WTC11 (cell line): Measurements from ENCODE around the gene IFI16. TPM values are rescaled to one million over a fixed set of nuclear protein-coding genes. Genes with fewer than 3 reads are reported as not detected.

Experiments used
- ATAC-seq: fragments of 200-7000 bp; cut with Tn5 transposase; 2 replicates; pipeline ENCODE4 v1.10.0; 2021; ENCODE audit warnings: mild to moderate bottlenecking, moderate library complexity
- CTCF ChIA-PET: fragments of 300-600 bp; sonication (Branson Sonifier 250); formaldehyde crosslinking; loops from one replicate; lab custom pipeline; 2021; ENCODE audit warnings: antibody characterized with exemption; lab: Charles Lee
- POLR2A ChIA-PET: fragments of 350-600 bp; sonication (Branson Sonifier 250); formaldehyde crosslinking; loops from one replicate; lab custom pipeline; 2021; ENCODE audit warnings: antibody characterized with exemption; lab: Charles Lee
- DNase-seq: peaks from one replicate; pipeline ENCODE4 v3.0.0; 2021; ENCODE audit warnings: low spot score
- H3K27ac Mint-ChIP-seq: 2 replicates; pipeline ENCODE4 v1.8.0; 2021; ENCODE audit warnings: mixed read lengths
- H3K27me3 Mint-ChIP-seq: 2 replicates; pipeline ENCODE4 v1.8.0; 2021; ENCODE audit warnings: low read depth, mild to moderate bottlenecking, moderate library complexity, mixed read lengths
- H3K36me3 Mint-ChIP-seq: 2 replicates; pipeline ENCODE4 v1.8.0; 2021; ENCODE audit warnings: mixed read lengths
- H3K4me1 Mint-ChIP-seq: 2 replicates; pipeline ENCODE4 v1.8.0; 2022; ENCODE audit warnings: mixed read lengths
- H3K4me3 Mint-ChIP-seq: 2 replicates; pipeline ENCODE4 v1.8.0; 2021; ENCODE audit warnings: mild to moderate bottlenecking, moderate library complexity, mixed read lengths
- H3K9me3 Mint-ChIP-seq: 2 replicates; pipeline ENCODE4 v1.8.0; 2021; ENCODE audit warnings: mixed read lengths
- CDX4 ChIP-seq: fragments of 250-450 bp; sonication (Bioruptor Pico); IDR thresholded peaks from 2 replicates; pipeline ENCODE4 v1.9.0; 2021; ENCODE audit warnings: moderate library complexity, mild to moderate bottlenecking, inconsistent platforms, borderline replicate concordance
- CTCF ChIP-seq: fragments of 200-600 bp; IDR thresholded peaks from 2 replicates; pipeline ENCODE4 v1.8.0; 2022; ENCODE audit warnings: antibody characterized with exemption
- JAZF1 ChIP-seq: fragments of 250-450 bp; sonication (Bioruptor Pico); IDR thresholded peaks from 2 replicates; pipeline ENCODE4 v1.9.0; 2021; ENCODE audit warnings: moderate library complexity, mild to moderate bottlenecking, inconsistent platforms
- NFYB ChIP-seq: sonication (generic); formaldehyde crosslinking; conservative IDR thresholded peaks from 2 replicates; pipeline ENCODE4 v1.8.0; 2022; ENCODE audit warnings: low read depth, missing genetic modification reagents
- NR1H2 ChIP-seq: sonication (generic); formaldehyde crosslinking; IDR thresholded peaks from 2 replicates; pipeline ENCODE4 v1.9.0; 2021; ENCODE audit warnings: mild to moderate bottlenecking, moderate library complexity, missing genetic modification reagents
- SMAD4 ChIP-seq: sonication (generic); formaldehyde crosslinking; IDR thresholded peaks from 2 replicates; pipeline ENCODE4 v1.8.0; 2022; ENCODE audit warnings: mild to moderate bottlenecking, missing genetic modification reagents
- ZMAT4 ChIP-seq: fragments of 250-450 bp; sonication (Bioruptor Pico); IDR thresholded peaks from 2 replicates; pipeline ENCODE4 v1.9.0; 2021; ENCODE audit warnings: mild to moderate bottlenecking
- total RNA-seq: library from RNA; stranded (reverse); gene quantifications from 3 replicates; pipeline ENCODE4 v1.2.3, GENCODE V29; 2021
- TF ChIP-seq, protein P1 (sequence below): sonication (generic); formaldehyde crosslinking; IDR thresholded peaks from 2 replicates; pipeline ENCODE4 v1.8.0; 2023; ENCODE audit warnings: missing genetic modification reagents
- TF ChIP-seq, protein P2 (sequence below): sonication (generic); formaldehyde crosslinking; IDR thresholded peaks from 2 replicates; pipeline ENCODE4 v1.8.1; 2023; ENCODE audit warnings: mild to moderate bottlenecking, missing genetic modification reagents, borderline replicate concordance
- TF ChIP-seq, protein P3 (sequence below): sonication (generic); formaldehyde crosslinking; IDR thresholded peaks from 2 replicates; pipeline ENCODE4 v1.8.0; 2023; ENCODE audit warnings: missing genetic modification reagents, mild to moderate bottlenecking, borderline replicate concordance

Gene IFI16
- total RNA-seq, 1 experiment from 2014 or later, result 3.2 TPM

- H3K36me3 Mint-ChIP-seq, result no peaks in the 10 kb centered on the region
- ChIA-PET CTCF (interaction anchor here (0.6 to 1.4 kb wide), 8 partner anchors 8 to 491 kb away, joined by 3 to 10 read pairs (median 5); no protein-coding TSS in a partner anchor), POLR2A (no interaction called here)
- no peak overlapping the region for H3K27ac Mint-ChIP-seq
- no peak for TF ChIP-seq NFYB
- no peak for TF ChIP-seq JAZF1 (CRISPR knock-in tag)
- TF ChIP-seq, protein P1, sequence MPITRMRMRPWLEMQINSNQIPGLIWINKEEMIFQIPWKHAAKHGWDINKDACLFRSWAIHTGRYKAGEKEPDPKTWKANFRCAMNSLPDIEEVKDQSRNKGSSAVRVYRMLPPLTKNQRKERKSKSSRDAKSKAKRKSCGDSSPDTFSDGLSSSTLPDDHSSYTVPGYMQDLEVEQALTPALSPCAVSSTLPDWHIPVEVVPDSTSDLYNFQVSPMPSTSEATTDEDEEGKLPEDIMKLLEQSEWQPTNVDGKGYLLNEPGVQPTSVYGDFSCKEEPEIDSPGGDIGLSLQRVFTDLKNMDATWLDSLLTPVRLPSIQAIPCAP, result no peak
- TF ChIP-seq, protein P2, sequence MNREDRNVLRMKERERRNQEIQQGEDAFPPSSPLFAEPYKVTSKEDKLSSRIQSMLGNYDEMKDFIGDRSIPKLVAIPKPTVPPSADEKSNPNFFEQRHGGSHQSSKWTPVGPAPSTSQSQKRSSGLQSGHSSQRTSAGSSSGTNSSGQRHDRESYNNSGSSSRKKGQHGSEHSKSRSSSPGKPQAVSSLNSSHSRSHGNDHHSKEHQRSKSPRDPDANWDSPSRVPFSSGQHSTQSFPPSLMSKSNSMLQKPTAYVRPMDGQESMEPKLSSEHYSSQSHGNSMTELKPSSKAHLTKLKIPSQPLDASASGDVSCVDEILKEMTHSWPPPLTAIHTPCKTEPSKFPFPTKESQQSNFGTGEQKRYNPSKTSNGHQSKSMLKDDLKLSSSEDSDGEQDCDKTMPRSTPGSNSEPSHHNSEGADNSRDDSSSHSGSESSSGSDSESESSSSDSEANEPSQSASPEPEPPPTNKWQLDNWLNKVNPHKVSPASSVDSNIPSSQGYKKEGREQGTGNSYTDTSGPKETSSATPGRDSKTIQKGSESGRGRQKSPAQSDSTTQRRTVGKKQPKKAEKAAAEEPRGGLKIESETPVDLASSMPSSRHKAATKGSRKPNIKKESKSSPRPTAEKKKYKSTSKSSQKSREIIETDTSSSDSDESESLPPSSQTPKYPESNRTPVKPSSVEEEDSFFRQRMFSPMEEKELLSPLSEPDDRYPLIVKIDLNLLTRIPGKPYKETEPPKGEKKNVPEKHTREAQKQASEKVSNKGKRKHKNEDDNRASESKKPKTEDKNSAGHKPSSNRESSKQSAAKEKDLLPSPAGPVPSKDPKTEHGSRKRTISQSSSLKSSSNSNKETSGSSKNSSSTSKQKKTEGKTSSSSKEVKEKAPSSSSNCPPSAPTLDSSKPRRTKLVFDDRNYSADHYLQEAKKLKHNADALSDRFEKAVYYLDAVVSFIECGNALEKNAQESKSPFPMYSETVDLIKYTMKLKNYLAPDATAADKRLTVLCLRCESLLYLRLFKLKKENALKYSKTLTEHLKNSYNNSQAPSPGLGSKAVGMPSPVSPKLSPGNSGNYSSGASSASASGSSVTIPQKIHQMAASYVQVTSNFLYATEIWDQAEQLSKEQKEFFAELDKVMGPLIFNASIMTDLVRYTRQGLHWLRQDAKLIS, result no peak
- no peak for TF ChIP-seq NR1H2 (CRISPR knock-in tag)
- H3K4me1 Mint-ChIP-seq, result peaks cover 26% of the 10 kb centered on the region
- ATAC-seq (no peak), DNase-seq (no peak)
- H3K9me3 Mint-ChIP-seq, result peaks cover 21% of the 10 kb centered on the region
- H3K4me3 Mint-ChIP-seq, result peak overlapping the region; percentile 74; the same call in 1 of the 2 replicates
- H3K27me3 Mint-ChIP-seq, result no peaks in the 10 kb centered on the region; the same call in 1 of the 2 replicates
These were observed 11.5 kb upstream of the IFI16 start for GRCh38 chr1:158998037-158998780.

DNA sequence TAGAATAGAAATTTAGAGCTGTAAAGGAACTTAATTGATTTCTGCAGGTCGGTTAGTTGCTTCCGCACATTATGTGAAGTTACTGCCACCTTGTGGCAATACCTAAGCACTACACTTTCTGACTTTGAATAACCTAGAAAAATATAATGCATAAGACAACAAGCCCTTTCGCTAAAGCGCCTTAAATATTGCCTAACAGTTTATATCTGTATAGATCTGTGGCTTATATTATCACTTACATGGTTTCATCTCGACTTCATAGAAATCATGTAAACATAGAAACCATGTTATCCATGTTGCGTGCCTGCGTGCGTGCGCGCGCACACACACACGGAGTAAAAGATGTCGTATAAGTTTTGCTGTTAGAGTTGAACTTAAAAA is 10.9 kb upstream of the IFI16 start:
- H3K27ac Mint-ChIP-seq, result no peak overlapping the region
- ChIA-PET POLR2A (no interaction called here), CTCF (interaction anchor here (0.6 to 1.4 kb wide), 8 partner anchors 9 to 492 kb away, joined by 3 to 10 read pairs (median 5); no protein-coding TSS in a partner anchor)
- DNase-seq (no peak), ATAC-seq (no peak)
- peak overlapping the region; percentile 74 for H3K4me3 Mint-ChIP-seq
- H3K27me3 Mint-ChIP-seq, result peaks cover 2% of the 10 kb centered on the region
- H3K9me3 Mint-ChIP-seq, result peaks cover 15% of the 10 kb centered on the region
- TF ChIP-seq, protein P3, sequence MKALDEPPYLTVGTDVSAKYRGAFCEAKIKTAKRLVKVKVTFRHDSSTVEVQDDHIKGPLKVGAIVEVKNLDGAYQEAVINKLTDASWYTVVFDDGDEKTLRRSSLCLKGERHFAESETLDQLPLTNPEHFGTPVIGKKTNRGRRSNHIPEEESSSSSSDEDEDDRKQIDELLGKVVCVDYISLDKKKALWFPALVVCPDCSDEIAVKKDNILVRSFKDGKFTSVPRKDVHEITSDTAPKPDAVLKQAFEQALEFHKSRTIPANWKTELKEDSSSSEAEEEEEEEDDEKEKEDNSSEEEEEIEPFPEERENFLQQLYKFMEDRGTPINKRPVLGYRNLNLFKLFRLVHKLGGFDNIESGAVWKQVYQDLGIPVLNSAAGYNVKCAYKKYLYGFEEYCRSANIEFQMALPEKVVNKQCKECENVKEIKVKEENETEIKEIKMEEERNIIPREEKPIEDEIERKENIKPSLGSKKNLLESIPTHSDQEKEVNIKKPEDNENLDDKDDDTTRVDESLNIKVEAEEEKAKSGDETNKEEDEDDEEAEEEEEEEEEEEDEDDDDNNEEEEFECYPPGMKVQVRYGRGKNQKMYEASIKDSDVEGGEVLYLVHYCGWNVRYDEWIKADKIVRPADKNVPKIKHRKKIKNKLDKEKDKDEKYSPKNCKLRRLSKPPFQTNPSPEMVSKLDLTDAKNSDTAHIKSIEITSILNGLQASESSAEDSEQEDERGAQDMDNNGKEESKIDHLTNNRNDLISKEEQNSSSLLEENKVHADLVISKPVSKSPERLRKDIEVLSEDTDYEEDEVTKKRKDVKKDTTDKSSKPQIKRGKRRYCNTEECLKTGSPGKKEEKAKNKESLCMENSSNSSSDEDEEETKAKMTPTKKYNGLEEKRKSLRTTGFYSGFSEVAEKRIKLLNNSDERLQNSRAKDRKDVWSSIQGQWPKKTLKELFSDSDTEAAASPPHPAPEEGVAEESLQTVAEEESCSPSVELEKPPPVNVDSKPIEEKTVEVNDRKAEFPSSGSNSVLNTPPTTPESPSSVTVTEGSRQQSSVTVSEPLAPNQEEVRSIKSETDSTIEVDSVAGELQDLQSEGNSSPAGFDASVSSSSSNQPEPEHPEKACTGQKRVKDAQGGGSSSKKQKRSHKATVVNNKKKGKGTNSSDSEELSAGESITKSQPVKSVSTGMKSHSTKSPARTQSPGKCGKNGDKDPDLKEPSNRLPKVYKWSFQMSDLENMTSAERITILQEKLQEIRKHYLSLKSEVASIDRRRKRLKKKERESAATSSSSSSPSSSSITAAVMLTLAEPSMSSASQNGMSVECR (CRISPR knock-in tag), result no peak
- TF ChIP-seq CDX4 (CRISPR knock-in tag) (no peak), CTCF (peak; percentile 93), SMAD4 (CRISPR knock-in tag) (no peak), ZMAT4 (CRISPR knock-in tag) (no peak)
- H3K36me3 Mint-ChIP-seq, result no peaks in the 10 kb centered on the region
- peaks cover 26% of the 10 kb centered on the region for H3K4me1 Mint-ChIP-seq
